ENCODE data around the gene SEMA3F.

Gene SEMA3F

GRCh38 chr3:50154840-50155490, at the start of gene SEMA3F:
SEMA3F (plus strand) TSS chr3:50155324; CDS start chr3:50159623, 4,299 bp downstream.
- peak; percentile 31 for DNase-seq (ENCODE audit: low read depth)

DNA sequence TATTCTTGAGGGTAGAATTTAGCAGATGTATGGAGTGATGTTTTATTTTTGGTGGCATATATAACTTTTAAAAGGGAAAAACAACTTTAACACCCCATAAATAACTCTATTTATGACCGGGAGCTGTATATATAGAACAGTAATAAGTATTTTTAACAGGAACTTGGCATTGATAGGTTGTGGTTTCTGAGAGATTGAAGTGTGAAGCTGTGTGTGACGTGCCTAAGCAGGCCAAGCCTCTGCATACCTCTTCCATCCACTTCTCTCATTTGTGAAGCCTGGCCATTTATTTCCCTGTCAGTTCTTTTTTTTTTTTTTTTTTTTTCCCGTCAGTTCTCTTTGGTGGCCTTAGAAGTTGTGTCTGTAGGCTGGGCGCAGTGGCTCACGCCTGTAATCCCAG, 43.4 kb upstream of the SEMA3F start:
- DNase-seq (ENCODE audit: low read depth): no peak

- DNase-seq (ENCODE audit: low read depth): no peak
Measured at GRCh38 chr3:50112462-50112861, 42.7 kb upstream of the SEMA3F start.

- DNase-seq (ENCODE audit: low read depth): no peak
Measured at GRCh38 chr3:50117120-50117519, 38.0 kb upstream of the SEMA3F start.

- DNase-seq (ENCODE audit: low read depth): no peak
Measured at GRCh38 chr3:50118237-50118636, 36.9 kb upstream of the SEMA3F start.

DNA sequence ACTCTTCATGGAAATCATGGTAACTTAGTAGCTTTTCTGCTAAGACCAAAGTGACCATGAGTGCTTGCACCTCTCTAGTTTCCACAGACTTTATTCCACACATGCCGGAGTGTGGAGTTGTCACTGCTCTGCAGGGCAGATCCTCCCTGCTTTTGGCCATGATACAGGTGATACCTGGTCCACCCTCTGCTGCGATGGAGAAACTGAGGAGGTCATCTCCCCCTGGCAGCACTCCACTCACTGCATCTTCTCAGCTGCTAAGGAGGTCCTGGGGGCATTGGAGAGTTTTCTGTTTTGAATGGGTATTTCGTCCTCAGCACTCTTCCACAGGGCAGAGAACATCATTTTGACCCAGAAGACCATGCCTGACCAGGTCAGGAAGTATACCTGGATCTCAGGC, 35.3 kb upstream of the SEMA3F start:
- DNase-seq (ENCODE audit: low read depth): no peak

GRCh38 chr3:50120364-50121071, 34.6 kb upstream of the SEMA3F start:
- DNase-seq (ENCODE audit: low read depth): no peak

- DNase-seq (ENCODE audit: low read depth): peak; percentile 58
Measured at GRCh38 chr3:50121072-50122032, 33.8 kb upstream of the SEMA3F start.

GRCh38 chr3:50122071-50122470, 33.1 kb upstream of the SEMA3F start:
- DNase-seq (ENCODE audit: low read depth): no peak

DNA sequence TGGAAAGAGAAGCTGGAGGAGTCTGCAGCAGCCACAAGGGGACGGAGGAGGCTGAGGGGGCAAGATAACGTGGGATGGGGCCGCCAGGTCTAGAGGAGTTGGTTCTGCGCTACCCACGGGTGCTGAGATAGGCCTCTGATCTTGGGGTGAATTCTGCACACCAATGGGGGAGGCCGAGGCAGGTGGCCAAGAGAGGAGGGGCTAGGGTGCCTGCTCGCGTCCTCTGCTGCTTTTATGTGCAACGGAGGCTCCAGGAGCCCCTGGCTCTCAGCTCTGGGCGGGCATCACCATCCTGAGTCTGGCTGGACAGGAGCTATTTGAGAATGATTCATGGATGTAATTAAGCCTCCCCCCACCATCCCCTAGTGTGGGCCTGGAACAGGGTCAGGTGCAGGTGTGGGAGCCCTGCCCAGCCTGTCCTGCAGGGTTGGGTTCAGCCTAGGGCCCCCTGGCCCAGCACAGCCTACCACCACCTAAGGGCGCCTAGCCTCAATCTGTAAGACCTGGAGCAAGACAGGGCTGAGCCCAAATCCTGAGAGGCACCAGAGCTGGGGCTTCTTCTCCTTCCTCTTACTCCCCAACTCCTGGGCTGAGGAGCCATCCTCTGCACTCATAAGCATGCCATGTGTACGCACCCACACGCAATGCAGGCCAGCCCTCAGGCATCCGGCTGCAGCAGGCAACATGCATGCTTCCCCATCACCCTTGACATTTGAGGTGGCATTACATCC, 32.3 kb upstream of the SEMA3F start:
- no peak for DNase-seq (ENCODE audit: low read depth)

- DNase-seq (ENCODE audit: low read depth): no peak
Measured at GRCh38 chr3:50123394-50124051, 31.6 kb upstream of the SEMA3F start.

GRCh38 chr3:50124052-50124799, 30.9 kb upstream of the SEMA3F start:
- no peak for DNase-seq (ENCODE audit: low read depth)

- no peak for DNase-seq (ENCODE audit: low read depth)
Measured at GRCh38 chr3:50124800-50125178, 30.3 kb upstream of the SEMA3F start.

DNA sequence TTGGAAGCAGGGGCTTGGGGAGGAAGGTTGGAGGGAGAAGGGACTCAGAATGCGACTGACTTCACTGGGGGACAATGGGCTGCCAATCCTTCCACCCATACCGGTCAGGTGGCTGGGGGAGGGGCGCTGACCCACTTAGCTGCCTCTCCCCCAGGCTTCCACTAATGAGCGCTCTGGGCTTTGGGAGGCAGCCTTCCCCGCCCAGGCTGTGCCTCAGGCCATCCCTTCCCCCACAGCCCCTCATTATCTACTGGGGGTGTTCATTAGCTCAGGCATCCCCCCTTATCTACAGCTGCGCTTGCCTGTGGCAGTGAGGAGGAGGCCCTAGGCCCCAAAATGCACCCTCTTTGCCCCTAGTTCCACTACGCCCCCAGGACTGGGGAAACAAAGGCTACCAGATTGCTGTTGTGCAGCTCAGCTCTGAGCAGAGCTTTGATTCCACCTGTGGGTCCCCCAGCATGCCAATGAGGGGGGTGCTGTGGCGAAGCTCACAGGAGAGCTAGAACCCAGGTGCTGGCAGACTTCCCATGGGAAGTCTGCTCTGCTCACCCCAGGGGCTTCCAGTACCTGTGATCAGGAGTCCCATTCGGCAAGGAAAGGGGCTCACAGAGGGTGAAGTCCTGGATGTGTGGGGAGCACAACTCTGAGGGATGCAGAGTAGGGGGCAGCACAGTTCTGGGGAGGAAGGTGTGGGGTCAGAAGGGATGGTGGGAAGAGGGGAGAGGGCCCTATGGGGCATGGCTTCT, 29.4 kb upstream of the SEMA3F start:
- DNase-seq (ENCODE audit: low read depth): no peak

DNA sequence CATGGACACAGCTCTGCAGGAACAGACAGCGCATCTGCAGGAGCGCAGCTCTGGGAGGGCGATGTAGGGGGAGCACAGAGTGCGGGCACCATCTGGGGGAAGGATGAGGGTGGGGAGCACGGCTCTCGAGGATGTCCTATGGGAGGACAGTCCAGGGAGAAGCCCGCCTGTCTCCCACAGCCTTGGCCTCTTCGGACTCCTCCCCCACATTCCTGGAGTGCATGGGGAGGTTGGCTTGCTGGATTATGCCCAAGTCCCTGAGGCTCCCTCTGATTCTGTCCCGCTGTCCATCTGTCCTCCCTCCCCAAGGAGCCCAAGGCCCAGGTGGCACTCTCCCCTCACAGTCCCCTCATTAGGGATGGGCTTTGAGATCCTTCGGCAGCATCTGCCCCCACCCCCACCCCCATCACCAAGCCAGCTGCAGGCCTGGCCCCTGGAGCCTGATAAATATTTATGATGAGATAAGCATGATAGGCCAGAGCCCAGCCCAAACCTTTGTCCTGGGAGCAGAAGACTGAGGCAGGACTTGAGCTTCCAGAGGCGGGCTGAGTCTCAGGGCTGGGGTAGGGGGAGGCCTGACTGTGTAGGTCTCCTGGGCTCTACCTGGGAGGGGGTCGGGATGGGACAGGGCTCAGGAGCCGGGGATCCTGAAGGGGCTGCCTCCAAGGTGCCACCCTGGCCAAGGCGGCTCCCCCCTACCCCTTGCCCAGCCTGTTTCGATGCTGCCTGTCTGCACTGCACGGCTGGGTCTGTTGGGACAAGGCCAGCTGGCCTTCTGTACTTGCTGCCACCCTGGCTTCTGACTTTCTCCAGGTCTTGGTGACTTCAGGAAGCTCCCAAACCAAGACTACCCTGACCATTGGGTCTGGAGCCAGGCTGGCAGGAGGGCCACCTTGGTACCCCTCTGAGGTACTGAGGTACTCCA, 28.6 kb upstream of the SEMA3F start:
- DNase-seq (ENCODE audit: low read depth): no peak

GRCh38 chr3:50127251-50127691, 27.9 kb upstream of the SEMA3F start:
- DNase-seq (ENCODE audit: low read depth): no peak

- no peak for DNase-seq (ENCODE audit: low read depth)
Measured at GRCh38 chr3:50128001-50128400, 27.1 kb upstream of the SEMA3F start.

GRCh38 chr3:50130436-50130835, 24.7 kb upstream of the SEMA3F start:
- no peak for DNase-seq (ENCODE audit: low read depth)
